Measurements from ENCODE around the gene SAYSD1.
"Not testable (repeated sequence)": the region's sequence is repeated elsewhere in the genome, so short reads cannot be mapped to it uniquely, and the experiment has no call there.

The SAYSD1 gene, protein sequence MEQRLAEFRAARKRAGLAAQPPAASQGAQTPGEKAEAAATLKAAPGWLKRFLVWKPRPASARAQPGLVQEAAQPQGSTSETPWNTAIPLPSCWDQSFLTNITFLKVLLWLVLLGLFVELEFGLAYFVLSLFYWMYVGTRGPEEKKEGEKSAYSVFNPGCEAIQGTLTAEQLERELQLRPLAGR

DNA sequence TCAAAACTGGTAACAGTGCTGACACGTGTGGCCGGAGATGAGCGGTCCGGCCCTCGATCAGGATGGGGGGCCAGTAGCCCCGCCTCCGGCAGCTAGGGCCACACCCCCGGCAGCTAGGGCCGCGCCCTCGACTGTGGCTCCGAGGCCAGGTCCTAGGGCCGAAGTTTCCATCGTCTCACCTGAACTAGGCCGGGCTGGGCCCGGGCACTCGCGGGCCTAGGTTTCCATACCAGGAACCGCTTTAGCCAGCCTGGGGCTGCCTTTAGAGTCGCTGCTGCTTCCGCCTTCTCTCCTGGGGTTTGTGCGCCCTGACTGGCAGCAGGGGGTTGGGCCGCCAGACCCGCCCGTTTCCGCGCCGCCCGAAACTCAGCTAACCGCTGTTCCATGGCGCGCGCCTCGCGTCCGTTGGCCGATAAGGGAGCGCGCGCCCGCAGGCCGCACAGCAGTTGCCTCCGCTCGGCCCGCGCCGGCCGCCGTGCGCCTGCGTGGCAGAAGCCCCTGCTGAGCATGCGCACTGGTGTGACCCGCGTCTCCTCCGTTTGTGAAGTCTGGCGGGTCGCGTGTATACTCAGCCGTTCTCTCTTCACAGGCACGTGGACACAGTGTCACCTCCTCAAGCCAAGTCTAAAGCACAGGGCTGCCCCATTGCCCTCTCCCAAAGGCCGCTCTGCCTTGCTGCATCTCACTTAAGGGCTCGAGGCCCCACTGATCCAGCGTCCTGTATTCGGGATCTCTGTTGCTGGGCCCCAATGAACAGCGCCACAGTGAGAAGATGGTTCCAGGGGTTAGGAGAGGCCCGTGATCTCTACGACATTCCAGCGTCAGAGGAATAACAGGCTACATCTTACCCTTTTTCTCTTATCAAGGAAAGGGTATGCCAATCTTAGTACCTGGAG lies at the start of gene SAYSD1:
Gene SAYSD1 (minus strand): TSS at position 483 of the 896 bp plus-strand sequence. CDS start 97 bp downstream, at position 386.
- Histone ChIP-seq H3K36me3 (replicated peaks) (peaks cover 3% of the 10 kb centered on the region; the same call in 1 of the 2 replicates), H3K9me3 (no peaks in the 10 kb centered on the region), H3K4me1 (peaks cover 9% of the 10 kb centered on the region), H3K27me3 (ENCODE audit: low read depth) (peaks cover 2% of the 10 kb centered on the region; the same call in 1 of the 2 replicates), H3K4me3 (peak within 1 kb of the TSS; percentile 49)
- in situ Hi-C loops (cut with MboI; ENCODE audit: low sequenced_read_pairs), result no loop called here
- DNase-seq (ENCODE audit: low spot score in 2 of 2), result peak; percentile 82 to 91

DNA sequence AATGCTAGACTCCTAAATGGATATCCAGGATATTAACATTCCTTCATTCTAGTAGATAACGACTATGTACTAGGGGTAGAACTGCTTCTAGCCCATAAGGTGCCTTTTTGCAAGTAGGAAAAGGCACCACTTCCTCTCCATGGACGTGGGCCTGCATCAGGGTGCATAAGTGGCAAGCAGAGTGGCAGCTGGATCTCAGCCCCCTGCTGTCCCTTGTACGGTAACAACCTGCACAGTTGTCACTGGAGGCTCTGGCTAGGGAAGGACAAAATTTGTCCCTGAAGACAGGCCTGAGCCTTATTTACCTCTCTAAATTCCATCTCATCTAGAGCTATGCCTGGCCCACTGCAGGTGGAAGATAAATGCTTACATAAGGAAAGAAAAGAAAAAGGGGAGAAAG lies 42.5 kb upstream of the SAYSD1 start:
- no peak overlapping the region for H3K4me3 ChIP-seq
- DNase-seq (ENCODE audit: low spot score in 2 of 2), result no peak
- in situ Hi-C loops (cut with MboI; ENCODE audit: low sequenced_read_pairs), result no loop called here
- no peaks in the 10 kb centered on the region for H3K9me3 ChIP-seq
- H3K4me1 ChIP-seq, result no peaks in the 10 kb centered on the region
- no peaks in the 10 kb centered on the region for H3K27me3 ChIP-seq (ENCODE audit: low read depth)
- H3K36me3 ChIP-seq (replicated peaks), result no peaks in the 10 kb centered on the region

DNA sequence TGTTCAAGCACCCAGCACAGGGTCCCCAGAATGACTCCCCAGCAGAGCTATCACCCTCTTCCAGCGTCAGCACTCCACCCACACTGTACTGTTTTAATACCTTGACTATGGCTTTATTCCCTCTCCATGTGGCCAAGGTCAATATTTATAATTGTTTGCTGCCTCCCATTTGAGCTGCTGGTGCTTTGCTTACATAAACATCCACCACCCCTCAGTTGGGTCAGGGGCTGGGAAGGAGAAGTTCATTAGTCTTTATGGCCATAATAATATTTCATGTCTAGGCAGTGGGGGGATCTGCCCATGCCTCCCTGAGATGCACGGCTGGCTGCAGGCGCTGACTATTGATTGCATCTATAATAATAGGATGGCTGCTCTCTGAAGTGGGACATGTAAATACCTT lies 41.8 kb upstream of the SAYSD1 start:
- Histone ChIP-seq H3K36me3 (replicated peaks) (no peaks in the 10 kb centered on the region), H3K9me3 (no peaks in the 10 kb centered on the region), H3K27me3 (ENCODE audit: low read depth) (peaks cover 2% of the 10 kb centered on the region; the same call in 1 of the 2 replicates), H3K4me3 (no peak overlapping the region), H3K4me1 (no peaks in the 10 kb centered on the region)
- in situ Hi-C loops (cut with MboI; ENCODE audit: low sequenced_read_pairs), result no loop called here
- DNase-seq (ENCODE audit: low spot score in 2 of 2), result no peak

DNA sequence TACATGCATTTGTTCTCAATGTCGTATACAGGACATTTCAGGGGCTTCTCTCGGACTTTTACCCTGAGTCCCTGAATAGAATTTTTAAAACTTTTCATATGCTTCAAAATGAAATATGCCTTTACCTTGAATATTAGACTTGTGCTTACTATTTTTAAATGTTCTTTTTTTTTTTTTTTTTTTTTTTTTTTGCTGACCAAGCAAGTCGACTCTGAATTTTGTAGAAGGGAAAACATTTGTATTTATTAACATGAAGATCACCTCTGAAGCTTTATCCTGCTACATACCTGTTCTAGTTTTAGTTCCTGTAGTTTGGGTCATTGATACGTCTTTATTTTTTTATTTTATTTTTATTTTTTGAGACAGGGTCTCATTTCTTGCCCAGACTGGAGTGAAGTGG lies 39.7 kb upstream of the SAYSD1 start:
- Histone ChIP-seq H3K27me3 (ENCODE audit: low read depth) (peaks cover 15% of the 10 kb centered on the region), H3K9me3 (no peaks in the 10 kb centered on the region), H3K4me3 (no peak overlapping the region), H3K4me1 (no peaks in the 10 kb centered on the region), H3K36me3 (replicated peaks) (no peaks in the 10 kb centered on the region)
- DNase-seq (ENCODE audit: low spot score in 2 of 2), result no peak
- in situ Hi-C loops (cut with MboI; ENCODE audit: low sequenced_read_pairs), result no loop called here

DNA sequence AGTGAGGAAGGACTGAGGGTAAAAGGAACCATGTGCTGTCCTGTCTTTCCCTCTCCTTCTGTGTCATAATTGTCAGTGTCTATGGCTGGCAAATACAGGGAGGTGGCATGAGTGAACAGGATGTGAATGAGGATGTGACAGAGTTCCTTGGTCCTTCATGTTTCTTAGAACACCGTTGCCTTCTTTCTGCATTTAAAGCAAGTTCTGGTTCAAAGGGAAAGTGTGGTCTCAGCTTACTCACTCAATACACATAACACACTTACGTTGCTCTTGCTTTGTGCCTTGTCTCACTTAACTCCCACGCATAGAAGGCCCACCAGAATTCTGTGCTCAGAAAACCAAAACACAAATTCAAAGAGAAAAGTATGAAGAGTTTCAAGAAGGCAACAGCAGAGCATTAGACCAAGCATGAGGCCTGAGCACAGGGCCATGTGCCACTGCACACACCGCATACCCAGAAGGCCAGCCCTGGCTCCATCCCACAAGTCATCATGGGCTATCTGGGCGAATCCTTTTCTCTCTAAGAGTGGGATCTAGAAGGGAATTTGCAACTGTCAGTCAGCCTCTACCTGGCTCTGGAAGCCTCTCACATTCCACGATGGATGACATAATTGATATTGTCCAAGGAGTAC lies 38.9 kb upstream of the SAYSD1 start:
- Histone ChIP-seq H3K9me3 (no peaks in the 10 kb centered on the region), H3K4me3 (no peak overlapping the region), H3K4me1 (no peaks in the 10 kb centered on the region), H3K36me3 (replicated peaks) (no peaks in the 10 kb centered on the region), H3K27me3 (ENCODE audit: low read depth) (peaks cover 16% of the 10 kb centered on the region)
- DNase-seq (ENCODE audit: low spot score in 2 of 2), result no peak
- in situ Hi-C loops (cut with MboI; ENCODE audit: low sequenced_read_pairs), result no loop called here

DNA sequence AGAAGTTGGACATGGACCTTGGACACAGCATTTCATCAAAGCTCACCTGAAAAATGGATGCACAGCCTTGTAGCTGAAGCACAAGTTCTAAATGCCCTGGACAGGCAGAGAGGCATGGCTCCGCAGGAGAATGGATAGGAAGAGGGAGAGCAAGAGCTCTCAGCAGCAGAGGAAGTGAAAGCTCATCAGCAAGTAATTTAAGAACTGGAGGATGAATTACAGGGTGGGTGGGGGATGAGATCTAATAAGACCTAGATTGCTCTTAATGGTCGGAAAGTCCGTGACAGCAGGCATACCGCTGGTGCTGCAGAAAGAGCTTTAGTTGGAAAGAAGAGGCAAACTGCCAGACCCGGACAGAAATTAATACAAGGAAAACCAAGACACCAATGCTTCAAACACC lies 37.3 kb upstream of the SAYSD1 start:
- Histone ChIP-seq H3K36me3 (replicated peaks) (no peaks in the 10 kb centered on the region), H3K4me1 (no peaks in the 10 kb centered on the region), H3K27me3 (ENCODE audit: low read depth) (peaks cover 16% of the 10 kb centered on the region), H3K4me3 (no peak overlapping the region), H3K9me3 (no peaks in the 10 kb centered on the region)
- DNase-seq (ENCODE audit: low spot score in 2 of 2), result no peak
- in situ Hi-C loops (cut with MboI; ENCODE audit: low sequenced_read_pairs), result no loop called here

DNA sequence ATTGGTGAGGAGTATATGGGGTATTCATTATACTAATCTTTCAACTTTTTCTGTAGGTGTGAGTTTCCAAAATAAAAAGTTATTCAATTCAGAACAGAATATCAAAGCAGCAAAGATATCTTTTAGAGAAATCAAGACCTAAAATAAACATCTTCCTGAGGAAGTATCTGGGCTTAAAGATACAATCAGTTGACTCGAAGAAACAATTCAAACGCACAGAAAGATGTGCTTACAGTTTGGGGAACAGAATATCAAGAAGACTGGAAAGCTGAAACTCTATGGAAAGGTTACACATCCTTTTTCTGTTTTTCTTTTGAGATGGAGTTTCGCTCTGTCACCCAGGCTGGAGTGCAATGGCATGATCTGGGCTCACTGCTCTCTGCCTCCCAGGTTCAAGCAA lies 36.2 kb upstream of the SAYSD1 start:
- DNase-seq (ENCODE audit: low spot score in 2 of 2), result no peak
- peaks cover 16% of the 10 kb centered on the region for H3K27me3 ChIP-seq (ENCODE audit: low read depth)
- H3K4me3 ChIP-seq, result no peak overlapping the region
- in situ Hi-C loops (cut with MboI; ENCODE audit: low sequenced_read_pairs), result no loop called here
- no peaks in the 10 kb centered on the region for H3K9me3 ChIP-seq
- H3K4me1 ChIP-seq, result no peaks in the 10 kb centered on the region
- no peaks in the 10 kb centered on the region for H3K36me3 ChIP-seq (replicated peaks)

DNA sequence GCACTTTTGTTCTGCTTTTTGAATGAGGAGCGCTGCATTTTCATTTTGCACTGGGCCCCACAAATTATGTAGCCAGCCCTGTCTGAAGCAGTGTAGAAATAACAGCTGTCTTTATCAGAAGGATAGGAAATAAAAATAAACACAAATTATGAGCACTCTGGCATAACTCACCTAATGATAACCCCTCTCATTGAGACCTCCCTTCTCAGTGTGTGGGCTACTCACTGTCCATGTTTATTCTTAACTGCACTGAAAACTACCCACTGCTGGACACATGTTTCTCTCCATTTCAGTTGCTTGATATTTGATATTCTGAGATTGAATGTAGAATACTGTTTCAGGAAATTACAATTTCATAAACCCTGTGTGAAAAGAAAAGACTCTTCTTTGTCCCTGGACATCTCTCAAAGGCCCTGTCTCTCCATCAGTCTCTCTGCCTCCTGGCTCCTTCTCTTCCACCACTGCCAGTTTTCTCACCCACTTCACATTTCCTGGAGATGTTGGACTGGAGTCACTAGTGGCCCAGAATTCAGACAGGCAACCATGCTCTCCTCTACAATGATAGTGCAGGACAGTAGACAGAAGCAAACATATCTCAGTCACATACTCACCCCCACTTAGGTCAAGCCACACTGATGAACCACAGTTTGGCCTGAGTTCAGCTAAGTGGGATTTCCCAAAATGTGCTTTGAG lies 29.6 kb upstream of the SAYSD1 start:
- H3K27me3 ChIP-seq (ENCODE audit: low read depth), result peaks cover under 1% of the 10 kb centered on the region; the same call in 1 of the 2 replicates
- no peak overlapping the region for H3K4me3 ChIP-seq
- no peaks in the 10 kb centered on the region for H3K36me3 ChIP-seq (replicated peaks)
- no peaks in the 10 kb centered on the region for H3K9me3 ChIP-seq
- in situ Hi-C loops (cut with MboI; ENCODE audit: low sequenced_read_pairs), result no loop called here
- H3K4me1 ChIP-seq, result no peaks in the 10 kb centered on the region
- no peak for DNase-seq (ENCODE audit: low spot score in 2 of 2)

DNA sequence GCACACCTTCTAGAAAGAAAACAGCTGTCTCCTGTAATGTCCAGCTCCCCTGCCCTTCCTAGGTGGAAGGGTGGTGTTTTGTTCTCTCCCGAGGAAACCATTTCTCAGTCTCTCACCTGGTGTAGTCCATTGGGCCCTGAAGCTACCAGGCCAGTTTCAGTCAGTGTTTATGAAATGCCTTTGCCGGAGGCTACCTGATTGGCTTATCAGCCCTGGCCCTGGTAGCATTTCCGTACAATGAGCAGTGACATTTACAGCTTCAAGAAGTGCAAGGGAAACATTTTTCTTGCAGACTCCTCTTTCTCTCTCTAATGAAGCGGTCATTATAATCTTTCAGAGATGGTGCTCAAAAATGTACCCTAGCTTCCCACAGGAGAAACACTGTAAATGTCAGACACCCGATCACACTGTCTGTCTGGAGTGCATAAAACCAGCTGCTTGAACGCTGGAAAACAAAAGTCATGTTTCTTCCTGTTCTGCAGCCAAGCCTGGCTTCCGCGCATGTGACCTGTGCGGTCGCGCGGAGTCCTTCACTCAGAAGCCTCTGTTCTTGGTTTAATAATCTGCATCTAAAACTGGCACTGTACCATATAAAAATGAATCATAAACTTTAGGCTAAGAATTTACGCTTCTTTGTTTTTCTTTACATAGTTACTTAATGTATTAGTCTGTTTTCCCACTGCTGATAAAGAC lies 28.4 kb upstream of the SAYSD1 start:
- no peak for DNase-seq (ENCODE audit: low spot score in 2 of 2)
- no peaks in the 10 kb centered on the region for H3K36me3 ChIP-seq (replicated peaks)
- H3K4me3 ChIP-seq, result no peak overlapping the region
- in situ Hi-C loops (cut with MboI; ENCODE audit: low sequenced_read_pairs), result no loop called here
- H3K4me1 ChIP-seq, result no peaks in the 10 kb centered on the region
- H3K27me3 ChIP-seq (ENCODE audit: low read depth), result no peaks in the 10 kb centered on the region; the same call in 1 of the 2 replicates
- H3K9me3 ChIP-seq, result no peaks in the 10 kb centered on the region

DNA sequence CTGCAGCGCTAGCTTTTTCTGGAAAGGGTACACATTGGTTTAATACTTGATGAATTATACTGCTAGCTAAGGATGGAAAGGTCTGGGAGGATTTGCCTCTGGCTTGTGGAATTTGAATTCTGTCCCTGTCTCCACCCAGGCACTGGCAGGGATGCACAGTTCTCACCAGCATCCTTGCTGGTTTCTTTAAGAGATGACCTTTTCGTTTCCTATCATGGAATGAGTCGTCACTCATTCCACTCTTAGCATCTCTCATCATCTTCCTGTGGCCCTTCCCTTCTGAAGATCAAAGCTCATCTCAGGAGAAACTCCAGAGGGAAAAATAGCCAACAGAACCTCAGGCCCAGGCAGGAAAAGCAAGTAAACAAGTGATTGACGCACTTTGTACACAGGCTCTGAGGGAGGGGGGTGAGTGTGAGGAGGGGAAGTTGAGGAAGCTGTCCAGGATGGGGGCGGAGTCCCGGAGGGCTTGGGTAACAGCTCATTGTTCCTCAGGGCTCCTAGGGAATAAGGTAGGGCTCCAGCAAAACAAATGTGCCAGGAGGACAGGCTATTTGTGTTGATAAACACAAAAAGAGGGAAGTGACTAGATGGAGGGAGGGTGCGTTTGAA lies 25.7 kb upstream of the SAYSD1 start:
- no peaks in the 10 kb centered on the region for H3K36me3 ChIP-seq (replicated peaks)
- no peaks in the 10 kb centered on the region; the same call in 1 of the 2 replicates for H3K27me3 ChIP-seq (ENCODE audit: low read depth)
- DNase-seq (ENCODE audit: low spot score in 2 of 2), result no peak
- H3K4me3 ChIP-seq, result no peak overlapping the region
- no peaks in the 10 kb centered on the region for H3K9me3 ChIP-seq
- in situ Hi-C loops (cut with MboI; ENCODE audit: low sequenced_read_pairs), result no loop called here
- no peaks in the 10 kb centered on the region for H3K4me1 ChIP-seq

DNA sequence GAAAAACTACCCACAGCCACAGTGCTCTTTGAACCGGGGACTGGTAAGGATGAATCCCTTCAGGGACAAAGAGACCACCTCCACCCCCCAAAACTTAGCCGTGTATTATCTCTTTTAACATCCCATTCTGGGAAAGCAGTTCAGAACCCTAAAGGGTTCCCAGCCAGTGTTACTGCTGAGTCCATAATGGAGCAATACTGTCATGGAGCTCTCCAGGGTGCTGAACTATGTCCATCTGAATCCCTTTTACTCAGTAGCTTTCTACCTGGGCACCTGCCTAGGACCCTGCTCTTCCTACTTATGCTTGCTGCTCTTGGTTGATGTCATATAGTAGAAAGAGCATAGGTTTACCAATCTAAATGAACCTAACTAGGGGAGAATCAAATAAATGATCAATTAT lies 22.3 kb upstream of the SAYSD1 start:
- H3K27me3 ChIP-seq (ENCODE audit: low read depth), result no peaks in the 10 kb centered on the region; the same call in 1 of the 2 replicates
- DNase-seq (ENCODE audit: low spot score in 2 of 2), result peak; percentile 39 to 74
- H3K36me3 ChIP-seq (replicated peaks), result no peaks in the 10 kb centered on the region
- in situ Hi-C loops (cut with MboI; ENCODE audit: low sequenced_read_pairs), result no loop called here
- no peaks in the 10 kb centered on the region for H3K9me3 ChIP-seq
- H3K4me3 ChIP-seq, result no peak overlapping the region
- H3K4me1 ChIP-seq, result no peaks in the 10 kb centered on the region

DNA sequence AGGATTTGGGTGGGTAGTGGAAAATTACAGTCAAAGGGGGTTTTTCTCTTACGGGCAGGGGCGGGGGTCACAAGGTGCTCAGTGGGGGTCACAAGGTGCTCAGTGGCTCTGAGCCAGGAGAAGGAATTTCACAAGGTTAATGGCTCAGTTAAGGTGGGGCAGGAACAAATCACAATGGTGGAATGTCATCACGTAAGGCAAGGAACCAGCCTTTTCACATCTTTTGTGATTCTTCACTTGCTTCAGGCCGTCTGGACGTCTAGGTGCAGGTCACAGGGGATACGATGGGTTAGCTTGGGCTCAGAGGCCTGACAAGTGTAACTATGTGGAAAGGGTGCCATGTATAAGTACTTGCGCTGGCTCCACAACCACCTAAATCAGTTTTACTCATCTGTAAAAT lies 21.2 kb upstream of the SAYSD1 start:
- H3K4me3 ChIP-seq; in situ Hi-C loops (cut with MboI; ENCODE audit: low sequenced_read_pairs); H3K36me3 ChIP-seq (replicated peaks); DNase-seq (ENCODE audit: low spot score in 2 of 2); H3K4me1 ChIP-seq; H3K27me3 ChIP-seq (ENCODE audit: low read depth); H3K9me3 ChIP-seq: not testable (repeated sequence)

DNA sequence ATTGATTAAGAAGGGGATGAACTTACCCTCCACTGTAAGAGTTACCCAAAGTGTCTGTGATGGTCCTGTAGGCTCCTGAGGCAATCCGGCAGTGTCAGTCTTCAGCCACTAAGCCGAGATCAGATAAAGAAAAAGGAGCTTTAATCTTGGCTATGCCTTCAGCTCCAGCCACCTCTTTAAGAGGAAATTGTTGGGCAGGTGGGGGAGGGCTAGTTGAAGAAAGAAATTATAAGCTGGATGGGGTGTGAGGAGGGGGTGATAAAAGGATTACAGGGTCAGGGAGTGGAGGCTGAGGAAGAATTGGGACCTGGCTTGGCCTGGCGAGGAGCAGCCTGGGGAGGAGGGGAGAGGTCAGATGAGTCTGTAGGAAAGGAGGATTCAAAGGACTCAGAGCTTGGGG lies 19.8 kb upstream of the SAYSD1 start:
- H3K27me3 ChIP-seq (ENCODE audit: low read depth); H3K4me1 ChIP-seq; DNase-seq (ENCODE audit: low spot score in 2 of 2); H3K9me3 ChIP-seq; H3K4me3 ChIP-seq; in situ Hi-C loops (cut with MboI; ENCODE audit: low sequenced_read_pairs); H3K36me3 ChIP-seq (replicated peaks): not testable (repeated sequence)
